ENCODE data around the gene STAC. TPM values are rescaled to one million over a fixed set of nuclear protein-coding genes. Genes with fewer than 3 reads are reported as not detected.

STAC gene
- total and polyA plus RNA-seq, 2 donors (not counting 3 experiments of a cell fraction or from before 2014, with no cell fraction given), result 0.03 to 0.88 TPM

GRCh38 chr3:36397841-36398240 is 17.5 kb downstream of the STAC start:
- H3K9me3 ChIP-seq (replicated peaks; ENCODE audit: control insufficient read depth, insufficient read depth, low read length), result no peaks in the 10 kb centered on the region
- no peak overlapping the region for H2AFZ ChIP-seq (ENCODE audit: low read depth, low read length)
- H3K27ac ChIP-seq (ENCODE audit: insufficient read depth, low read depth, low read length), result no peak overlapping the region
- no peaks in the 10 kb centered on the region for H3K36me3 ChIP-seq (ENCODE audit: control insufficient read depth in 2 of 2, extremely low read depth in 1 of 2, insufficient read depth in 2 of 2, low read length in 2 of 2)
- no peaks in the 10 kb centered on the region for H3K9me1 ChIP-seq (replicated peaks; ENCODE audit: control insufficient read depth, extremely low read depth, insufficient read depth, low read length)
- H3K4me1 ChIP-seq (ENCODE audit: control insufficient read depth, extremely low read depth, insufficient read depth, low read length), result no peaks in the 10 kb centered on the region
- H3K4me2 ChIP-seq (ENCODE audit: insufficient read depth, low read length), result no peak overlapping the region
- H3K4me3 ChIP-seq (replicated peaks in 1 of 3; ENCODE audit: insufficient read depth in 1 of 3, low read depth in 1 of 3, low read length in 3 of 3), result no peak overlapping the region
- FAIRE-seq, result no peak
- dilution Hi-C loops (cut with MboI; ENCODE audit: extremely low pct_ligation_motif_present, low sequenced_read_pairs), result no loop called here
- DNase-seq (ENCODE audit: low read depth, low spot score), result no peak
- H3K9ac ChIP-seq (replicated peaks; ENCODE audit: extremely low read depth, insufficient read depth, low read length), result no peak overlapping the region
- ChIA-PET CTCF (no interaction called here), POLR2A (no interaction called here)
- BruUV-seq (replicated peaks), result no TSS peak
- H3K27me3 ChIP-seq (ENCODE audit: control insufficient read depth in 2 of 2, insufficient read depth in 2 of 2, low read length in 2 of 2), result no peaks in the 10 kb centered on the region
- no peak for TF ChIP-seq POLR2AphosphoS5 (IDR thresholded peaks at IDR 0.05; ENCODE audit: insufficient read depth, low read depth, low read length)
- TF ChIP-seq POLR2A (IDR thresholded peaks at IDR 0.05; ENCODE audit: low read depth, low read length), result no peak
- TF ChIP-seq FOS (IDR thresholded peaks at IDR 0.05; ENCODE audit: borderline replicate concordance, insufficient read depth, low read length), result no peak
- TF ChIP-seq EZH2 (IDR thresholded peaks at IDR 0.05; ENCODE audit: borderline replicate concordance, low read depth, low read length, severe bottlenecking), result no peak
- no peak for TF ChIP-seq GATA2 (IDR thresholded peaks at IDR 0.05; ENCODE audit: insufficient read depth, insufficient read length, low read depth, low read length)
- no peak for TF ChIP-seq MYC (IDR thresholded peaks at IDR 0.05; ENCODE audit: low read depth, low read length)
- no peak for TF ChIP-seq JUN (IDR thresholded peaks at IDR 0.05; ENCODE audit: borderline replicate concordance, insufficient read depth, insufficient read length, low read depth)
- TF ChIP-seq, protein P1, sequence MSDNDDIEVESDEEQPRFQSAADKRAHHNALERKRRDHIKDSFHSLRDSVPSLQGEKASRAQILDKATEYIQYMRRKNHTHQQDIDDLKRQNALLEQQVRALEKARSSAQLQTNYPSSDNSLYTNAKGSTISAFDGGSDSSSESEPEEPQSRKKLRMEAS (IDR thresholded peaks at IDR 0.05; ENCODE audit: insufficient read depth, insufficient read length), result no peak
- no peak for TF ChIP-seq CTCF (IDR thresholded peaks at IDR 0.05; ENCODE audit: extremely low read depth in 1 of 2, insufficient read depth in 1 of 2, low read depth in 1 of 2, low read length in 2 of 2)
- H3K79me2 ChIP-seq (ENCODE audit: control insufficient read depth, insufficient read depth, low read length), result no peaks in the 10 kb centered on the region
- no peaks in the 10 kb centered on the region for H4K20me1 ChIP-seq (replicated peaks; ENCODE audit: control insufficient read depth, extremely low read depth, insufficient read depth, low read length)
- intact Hi-C loops (cut with micrococcal nuclease), result no loop called here

Measured in endothelial cell of umbilical vein (primary cell).